GDM1 (cell line): ENCODE data around the gene TBC1D9B.

ENCODE experiments used
- DNase-seq: peaks from one replicate; lab custom pipeline; 2025; lab: John Stamatoyannopoulos, UW

TBC1D9B gene

GRCh38 chr5:179906795-179907555, 722 bp downstream of the TBC1D9B start:
- no peak for DNase-seq

GRCh38 chr5:179906294-179906794, 1.4 kb downstream of the TBC1D9B start:
- no peak for DNase-seq

GRCh38 chr5:179905161-179905560, 2.5 kb downstream of the TBC1D9B start:
- DNase-seq: no peak

- DNase-seq: no peak
Observed at GRCh38 chr5:179904463-179905160, 3.1 kb downstream of the TBC1D9B start.

- no peak for DNase-seq
Observed at GRCh38 chr5:179902763-179903158, 4.9 kb downstream of the TBC1D9B start.

GRCh38 chr5:179901915-179902762, 5.6 kb downstream of the TBC1D9B start:
- DNase-seq: no peak

- no peak for DNase-seq
Observed at GRCh38 chr5:179901462-179901861, 6.2 kb downstream of the TBC1D9B start.

GRCh38 chr5:179900711-179901110, 7.0 kb downstream of the TBC1D9B start:
- no peak for DNase-seq

- no peak for DNase-seq
Observed at GRCh38 chr5:179900206-179900605, 7.5 kb downstream of the TBC1D9B start.

GRCh38 chr5:179895861-179896260, 11.8 kb downstream of the TBC1D9B start:
- no peak for DNase-seq

- DNase-seq: no peak
Observed at GRCh38 chr5:179893958-179894895, 13.5 kb downstream of the TBC1D9B start.

- no peak for DNase-seq
Observed at GRCh38 chr5:179893076-179893957, 14.4 kb downstream of the TBC1D9B start.

GRCh38 chr5:179892255-179892654, 15.4 kb downstream of the TBC1D9B start:
- DNase-seq: no peak

GRCh38 chr5:179890751-179891682, 16.7 kb downstream of the TBC1D9B start:
- DNase-seq: no peak

GRCh38 chr5:179889885-179890284, 17.8 kb downstream of the TBC1D9B start:
- no peak for DNase-seq

GRCh38 chr5:179887802-179888201, 19.9 kb downstream of the TBC1D9B start:
- no peak for DNase-seq

GRCh38 chr5:179887095-179887494, 20.6 kb downstream of the TBC1D9B start:
- no peak for DNase-seq

- DNase-seq: no peak
Observed at GRCh38 chr5:179886190-179886911, 21.3 kb downstream of the TBC1D9B start.
